Lung (tissue), 12 donors: ENCODE data around the gene PELI2. TPM values are rescaled to one million over a fixed set of nuclear protein-coding genes. Genes with fewer than 3 reads are reported as not detected.

ENCODE experiments used
- ATAC-seq: fragments of 200-7000 bp; cut with Tn5 transposase; one replicate; pipeline ENCODE4 v1.9.1; 2020; ENCODE audit warnings: moderate number of reproducible peaks; ENCODE audit not compliant: insufficient read depth, low FRiP score
- DNase-seq, 3 donors: peaks; one replicate each; pipeline ENCODE4 v3.0.0-alpha.2; 2013 to 2017
- H3K27ac ChIP-seq, 2 donors: one replicate each; pipeline ENCODE4 v1.5.1; 2013; ENCODE audit warnings: mild to moderate bottlenecking in 2 of 2, moderate library complexity in 2 of 2, control low read depth in 1 of 2, inconsistent platforms in 1 of 2, low read depth in 1 of 2, low read length in 1 of 2
- H3K27me3 ChIP-seq, 3 donors: one replicate each; pipeline ENCODE4 v1.5.1; 2013; ENCODE audit warnings: low read length in 2 of 3; ENCODE audit not compliant: control insufficient read depth in 3 of 3, insufficient read depth in 3 of 3
- H3K36me3 ChIP-seq, 4 donors: one replicate each; pipeline ENCODE4 v1.5.1; 2013; ENCODE audit warnings: low read length in 4 of 4, mild to moderate bottlenecking in 1 of 4, moderate library complexity in 1 of 4; ENCODE audit not compliant: control insufficient read depth in 4 of 4, insufficient read depth in 4 of 4
- H3K4me1 ChIP-seq, 5 donors: one replicate each; pipeline ENCODE4 v1.5.1; 2013; ENCODE audit warnings: low read length in 5 of 5, mild to moderate bottlenecking in 2 of 5, moderate library complexity in 1 of 5; ENCODE audit not compliant: control insufficient read depth in 5 of 5, insufficient read depth in 5 of 5
- H3K4me3 ChIP-seq: one replicate; pipeline ENCODE4 v1.5.1; 2013; ENCODE audit warnings: mild to moderate bottlenecking, control low read depth, moderate library complexity
- H3K9ac ChIP-seq, 2 donors: one replicate each; pipeline ENCODE4 v1.5.1; 2013; ENCODE audit warnings: low read length in 2 of 2, control low read depth in 1 of 2; ENCODE audit not compliant: insufficient read depth in 1 of 2
- H3K9me3 ChIP-seq, 4 donors: one replicate each; pipeline ENCODE4 v1.5.1; 2013; ENCODE audit warnings: low read length in 3 of 4, mild to moderate bottlenecking in 1 of 4, moderate library complexity in 1 of 4; ENCODE audit not compliant: control insufficient read depth in 4 of 4, insufficient read depth in 3 of 4
- WGBS, 2 donors: extraction: QIAGEN DNeasy Blood & Tissue Kit; methylation state at CpG; one replicate each; pipeline ENCODE4 v1.1.7; 2013; 5-methylcytosine and 5-hydroxymethylcytosine counted together
- polyA plus RNA-seq, 2 donors: library from polyadenylated mRNA; stranded (reverse); fragments of 200-250 nt; gene quantifications; one replicate each; pipeline ENCODE4 v1.2.1, GENCODE V29; 2013
- total RNA-seq, 2 donors: library from RNA; depleted of rRNA in 1 of 2; stranded (reverse); fragments of >200 nt in 1 of 2; gene quantifications; one replicate each; pipeline ENCODE4 v1.2.1, GENCODE V29; 2014 to 2021
- TF ChIP-seq, protein P1 (sequence below): IDR thresholded peaks from 2 replicates; pipeline ENCODE4 v1.5.1; 2012; ENCODE audit warnings: mild to moderate bottlenecking; ENCODE audit errors: control extremely low read depth, extremely low read depth
- donor health status: control.
- donor health status: control.
- donor health status: Bipolar disorder and iron deficiency.
- donor health status: healthy.
- donor health status: DM: yes; HTN: yes; CAD: no.

The PELI2 gene
- total and polyA plus RNA-seq, 4 donors: 3.8 to 21.1 (median 8.5) TPM

DNA sequence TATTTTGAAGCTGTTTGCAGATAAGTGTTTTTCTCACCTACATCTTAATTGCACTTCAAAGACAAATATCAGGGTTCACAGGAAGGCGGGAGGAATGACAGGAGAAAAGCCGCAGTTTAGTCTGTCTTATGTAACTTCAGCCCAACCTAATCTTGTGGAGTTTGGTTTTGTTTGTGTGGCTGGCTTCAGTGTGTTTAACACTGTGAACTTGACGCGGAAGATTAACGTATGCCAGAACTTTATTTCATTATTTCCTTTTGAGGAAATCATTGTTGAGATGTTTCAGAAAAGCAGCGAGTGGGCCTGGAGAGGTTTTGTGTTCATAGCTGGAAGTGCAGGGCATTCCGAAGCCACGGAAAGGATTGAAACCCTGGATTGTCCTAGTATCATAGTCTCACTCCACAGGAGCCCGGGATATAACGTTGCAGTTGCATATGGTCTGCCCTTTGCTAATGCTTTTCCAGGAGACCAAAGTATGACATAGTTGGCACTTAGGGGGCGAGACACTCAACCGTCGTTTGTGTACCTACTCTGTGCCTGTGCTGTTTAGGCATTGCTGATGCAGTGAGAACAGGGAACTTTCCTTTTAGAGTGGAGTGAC lies 2.0 kb downstream of the PELI2 start:
- ATAC-seq (no peak), DNase-seq (peak in 2 of 3 donors; percentile 61 to 71)
- 1 to 5% methylated on average over 13 of the region's 13 CpGs for WGBS, 2 donors
- H3K36me3 ChIP-seq: no peaks in the 10 kb centered on the region
- H3K4me1 ChIP-seq: peaks cover 0 to 29% (median 5%) of the 10 kb centered on the region in 5 donors
- TF ChIP-seq, protein P1, sequence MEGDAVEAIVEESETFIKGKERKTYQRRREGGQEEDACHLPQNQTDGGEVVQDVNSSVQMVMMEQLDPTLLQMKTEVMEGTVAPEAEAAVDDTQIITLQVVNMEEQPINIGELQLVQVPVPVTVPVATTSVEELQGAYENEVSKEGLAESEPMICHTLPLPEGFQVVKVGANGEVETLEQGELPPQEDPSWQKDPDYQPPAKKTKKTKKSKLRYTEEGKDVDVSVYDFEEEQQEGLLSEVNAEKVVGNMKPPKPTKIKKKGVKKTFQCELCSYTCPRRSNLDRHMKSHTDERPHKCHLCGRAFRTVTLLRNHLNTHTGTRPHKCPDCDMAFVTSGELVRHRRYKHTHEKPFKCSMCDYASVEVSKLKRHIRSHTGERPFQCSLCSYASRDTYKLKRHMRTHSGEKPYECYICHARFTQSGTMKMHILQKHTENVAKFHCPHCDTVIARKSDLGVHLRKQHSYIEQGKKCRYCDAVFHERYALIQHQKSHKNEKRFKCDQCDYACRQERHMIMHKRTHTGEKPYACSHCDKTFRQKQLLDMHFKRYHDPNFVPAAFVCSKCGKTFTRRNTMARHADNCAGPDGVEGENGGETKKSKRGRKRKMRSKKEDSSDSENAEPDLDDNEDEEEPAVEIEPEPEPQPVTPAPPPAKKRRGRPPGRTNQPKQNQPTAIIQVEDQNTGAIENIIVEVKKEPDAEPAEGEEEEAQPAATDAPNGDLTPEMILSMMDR: no peak
- H3K9me3 ChIP-seq: peaks cover 0 to 2% (median 0%) of the 10 kb centered on the region in 4 donors
- no peaks in the 10 kb centered on the region for H3K27me3 ChIP-seq
- peak overlapping the region; percentile 17 to 37 for H3K27ac ChIP-seq
- H3K9ac ChIP-seq: peak overlapping the region in 1 of 2 donors; percentile 82
- H3K4me3 ChIP-seq: peak overlapping the region; percentile 34

DNA sequence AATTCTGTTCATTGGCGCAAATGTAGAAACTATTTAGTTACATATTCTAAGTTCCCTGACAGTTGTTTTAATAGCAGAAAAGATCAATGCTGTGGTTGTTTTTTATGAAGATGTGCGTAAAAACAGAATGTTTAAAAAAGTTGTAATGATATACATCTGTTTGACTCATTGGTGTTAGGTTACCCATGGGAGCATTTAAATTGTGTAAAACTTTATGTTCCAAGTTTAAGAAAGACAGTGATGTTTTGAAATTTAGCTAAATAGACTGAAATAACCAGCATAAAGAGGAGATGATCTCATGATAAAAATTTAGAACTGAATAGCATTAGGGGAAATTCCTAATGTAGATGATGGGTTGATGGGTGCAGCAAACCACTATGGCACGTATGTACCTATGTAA lies 3.6 kb downstream of the PELI2 start:
- ATAC-seq (no peak), DNase-seq (no peak)
- H3K4me3 ChIP-seq: no peak overlapping the region
- H3K27ac ChIP-seq: no peak overlapping the region
- no peaks in the 10 kb centered on the region for H3K27me3 ChIP-seq
- H3K9me3 ChIP-seq: peaks cover 0 to 2% (median 0%) of the 10 kb centered on the region in 4 donors
- H3K4me1 ChIP-seq: peaks cover 0 to 29% (median 11%) of the 10 kb centered on the region in 5 donors
- no peak overlapping the region for H3K9ac ChIP-seq
- TF ChIP-seq, protein P1: no peak
- WGBS, 2 donors: 95 to 96% methylated on average over 3 of the region's 3 CpGs
- no peaks in the 10 kb centered on the region for H3K36me3 ChIP-seq

DNA sequence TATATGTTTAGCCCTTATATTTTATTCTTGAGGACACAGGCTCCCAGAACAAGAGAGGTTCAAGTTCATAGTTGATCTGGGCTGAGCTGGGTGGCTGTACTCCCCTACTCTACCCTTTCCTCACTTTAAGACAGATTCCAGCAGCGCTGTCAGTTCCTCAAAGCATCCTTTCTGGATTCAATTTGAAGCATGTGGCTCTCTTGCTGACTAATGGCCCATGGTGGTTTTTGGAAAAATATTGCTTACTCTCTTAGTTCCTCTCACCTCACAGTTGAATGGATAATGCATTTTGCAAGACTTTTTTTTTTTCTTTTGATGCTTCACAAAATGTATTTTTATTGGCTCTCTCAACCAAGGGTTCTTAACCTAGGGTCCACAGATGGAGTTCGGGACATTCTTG lies 4.1 kb downstream of the PELI2 start:
- Histone ChIP-seq H3K4me3 (no peak overlapping the region), H3K27me3 (no peaks in the 10 kb centered on the region), H3K9ac (no peak overlapping the region), H3K4me1 (peaks cover 0 to 24% (median 11%) of the 10 kb centered on the region in 5 donors), H3K9me3 (peaks cover 0 to 2% (median 0%) of the 10 kb centered on the region in 4 donors), H3K36me3 (no peaks in the 10 kb centered on the region), H3K27ac (no peak overlapping the region)
- TF ChIP-seq, protein P1: no peak
- no peak for ATAC-seq
- 82 to 83% methylated on average over 2 of the region's 2 CpGs for WGBS, 2 donors
- no peak for DNase-seq
